ENCODE data around the gene FOXK2.

Gene FOXK2

DNA sequence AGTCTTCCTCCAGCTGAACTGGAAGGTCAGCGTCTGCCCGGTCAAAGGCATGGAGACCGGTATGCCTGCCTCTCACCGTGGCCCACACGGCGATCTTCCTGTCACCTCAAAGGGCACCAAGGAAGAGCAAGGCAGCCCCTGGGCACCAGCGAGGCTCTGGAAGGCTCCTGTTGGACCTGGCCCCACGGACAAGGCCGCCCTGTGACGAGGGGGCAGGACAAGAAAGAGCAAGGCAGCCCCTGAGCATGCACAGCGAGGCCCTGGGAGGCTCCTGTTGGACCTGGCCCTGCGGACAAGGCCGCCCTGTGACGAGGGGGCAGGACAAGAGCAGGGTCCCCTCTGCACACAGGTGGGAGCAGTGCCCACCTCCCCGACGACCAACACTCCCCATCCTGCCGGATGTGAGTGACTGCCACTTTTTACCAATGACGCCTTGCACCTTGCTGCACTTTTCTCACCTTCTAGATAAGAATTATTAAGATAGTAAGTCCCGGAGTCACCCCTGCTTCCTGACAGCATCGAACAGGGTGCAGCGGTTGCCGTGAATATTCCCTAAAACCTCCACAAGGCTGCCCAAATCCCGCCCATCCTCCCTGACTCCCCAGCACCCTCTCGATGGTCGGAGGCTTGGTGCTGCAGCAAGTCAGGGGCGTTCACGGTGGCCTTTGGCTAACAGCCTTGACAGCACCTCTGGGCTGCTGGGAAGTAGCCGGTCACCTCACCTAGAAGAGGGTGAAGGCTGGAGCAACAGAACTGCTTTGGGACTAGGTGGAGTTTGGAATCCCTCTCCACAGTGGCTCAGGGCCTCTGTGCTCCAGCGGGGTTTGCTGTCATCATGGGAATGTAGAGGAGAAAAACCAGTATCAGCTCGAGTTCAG, 134.4 kb downstream of the FOXK2 start:
- Histone ChIP-seq H3K27ac (no peak overlapping the region), H3K4me3 (no peak overlapping the region)
- TF ChIP-seq, protein P1, sequence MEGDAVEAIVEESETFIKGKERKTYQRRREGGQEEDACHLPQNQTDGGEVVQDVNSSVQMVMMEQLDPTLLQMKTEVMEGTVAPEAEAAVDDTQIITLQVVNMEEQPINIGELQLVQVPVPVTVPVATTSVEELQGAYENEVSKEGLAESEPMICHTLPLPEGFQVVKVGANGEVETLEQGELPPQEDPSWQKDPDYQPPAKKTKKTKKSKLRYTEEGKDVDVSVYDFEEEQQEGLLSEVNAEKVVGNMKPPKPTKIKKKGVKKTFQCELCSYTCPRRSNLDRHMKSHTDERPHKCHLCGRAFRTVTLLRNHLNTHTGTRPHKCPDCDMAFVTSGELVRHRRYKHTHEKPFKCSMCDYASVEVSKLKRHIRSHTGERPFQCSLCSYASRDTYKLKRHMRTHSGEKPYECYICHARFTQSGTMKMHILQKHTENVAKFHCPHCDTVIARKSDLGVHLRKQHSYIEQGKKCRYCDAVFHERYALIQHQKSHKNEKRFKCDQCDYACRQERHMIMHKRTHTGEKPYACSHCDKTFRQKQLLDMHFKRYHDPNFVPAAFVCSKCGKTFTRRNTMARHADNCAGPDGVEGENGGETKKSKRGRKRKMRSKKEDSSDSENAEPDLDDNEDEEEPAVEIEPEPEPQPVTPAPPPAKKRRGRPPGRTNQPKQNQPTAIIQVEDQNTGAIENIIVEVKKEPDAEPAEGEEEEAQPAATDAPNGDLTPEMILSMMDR (IDR thresholded peaks at IDR 0.05): no peak
- DNase-seq (ENCODE audit: low spot score): no peak
